Activated T-cell treated with anti-CD3 and anti-CD28 coated beads, Interleukin-2, amount 50 U/mL, for 24 hours (primary cell): ENCODE results near the gene GPRIN2.

ENCODE experiments used
- DNase-seq: peaks from one replicate; pipeline ENCODE4 v3.0.0-alpha.2; 2020
- H3K27ac Mint-ChIP-seq: 2 replicates; pipeline ENCODE4 v1.8.0; 2020; ENCODE audit warnings: mild to moderate bottlenecking, mixed read lengths
- H3K27me3 Mint-ChIP-seq: 2 replicates; pipeline ENCODE4 v1.8.0; 2020; ENCODE audit warnings: mixed read lengths
- H3K36me3 Mint-ChIP-seq: 2 replicates; pipeline ENCODE4 v1.8.0; 2020; ENCODE audit warnings: low read depth, mixed read lengths
- H3K4me1 Mint-ChIP-seq: 2 replicates; pipeline ENCODE4 v1.8.0; 2020; ENCODE audit warnings: low read depth, mixed read lengths
- H3K4me3 Mint-ChIP-seq: 2 replicates; pipeline ENCODE4 v1.8.0; 2020; ENCODE audit warnings: mild to moderate bottlenecking, moderate library complexity, mixed read lengths
- H3K9me3 Mint-ChIP-seq: 2 replicates; pipeline ENCODE4 v1.8.0; 2020; ENCODE audit warnings: mixed read lengths

The GPRIN2 gene

GRCh38 chr10:46546591-46547540, 9.6 kb downstream of the GPRIN2 start:
- Mint-ChIP-seq H3K27me3 (peaks cover 24% of the 10 kb centered on the region), H3K36me3 (no peaks in the 10 kb centered on the region), H3K9me3 (no peaks in the 10 kb centered on the region), H3K4me3 (no peak overlapping the region), H3K27ac (no peak overlapping the region), H3K4me1 (no peaks in the 10 kb centered on the region)
- DNase-seq = peak; percentile 28

- no peak overlapping the region for H3K4me3 Mint-ChIP-seq
- peaks cover 25% of the 10 kb centered on the region for H3K27me3 Mint-ChIP-seq
- H3K9me3 Mint-ChIP-seq = no peaks in the 10 kb centered on the region
- H3K4me1 Mint-ChIP-seq = no peaks in the 10 kb centered on the region
- H3K27ac Mint-ChIP-seq = no peak overlapping the region
- DNase-seq = peak; percentile 28
- no peaks in the 10 kb centered on the region for H3K36me3 Mint-ChIP-seq
These were observed 10.4 kb downstream of the GPRIN2 start for GRCh38 chr10:46545861-46546590.

DNA sequence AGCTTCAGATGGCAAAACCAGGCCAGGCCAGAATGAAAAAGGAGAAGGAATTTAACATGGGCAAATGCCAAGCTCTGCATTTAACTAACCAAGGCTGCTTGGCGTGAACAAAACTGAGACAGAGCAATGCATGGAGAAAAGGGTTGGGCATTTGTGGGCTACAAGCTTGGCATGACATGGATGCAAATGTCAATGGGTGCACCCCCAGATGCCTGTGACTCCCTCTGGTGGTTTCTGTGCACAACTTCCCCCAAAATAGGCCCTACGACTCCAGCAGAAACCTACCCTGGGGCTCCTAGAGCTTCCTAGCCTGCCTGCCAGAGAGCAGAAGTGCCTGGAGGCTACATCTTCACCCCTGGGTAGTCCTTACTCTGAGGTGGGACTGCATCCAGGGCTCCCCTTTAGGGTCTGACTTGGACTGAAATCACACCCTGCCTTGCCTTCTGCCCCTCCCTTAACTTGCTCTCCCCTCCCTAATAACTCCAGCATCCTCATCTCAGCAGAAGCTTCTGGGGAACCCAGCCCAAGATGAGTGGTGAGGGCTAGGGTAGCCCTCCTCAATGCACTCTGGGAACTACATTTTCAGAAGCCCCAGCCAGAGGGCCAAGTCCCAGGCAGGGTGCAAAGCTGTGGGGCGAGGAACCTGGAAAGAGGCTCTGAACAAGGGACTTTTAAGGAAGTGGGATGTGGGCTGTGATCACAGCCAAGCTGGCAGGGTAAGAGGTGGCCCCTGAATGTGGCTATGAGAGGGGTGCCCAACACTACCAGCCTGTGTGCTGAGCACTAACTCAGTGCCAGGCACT, 11.3 kb downstream of the GPRIN2 start:
- Mint-ChIP-seq H3K4me1 (peaks cover 6% of the 10 kb centered on the region), H3K9me3 (no peaks in the 10 kb centered on the region), H3K36me3 (no peaks in the 10 kb centered on the region), H3K27me3 (peaks cover 33% of the 10 kb centered on the region), H3K4me3 (no peak overlapping the region), H3K27ac (no peak overlapping the region)
- DNase-seq = peak; percentile 28

DNA sequence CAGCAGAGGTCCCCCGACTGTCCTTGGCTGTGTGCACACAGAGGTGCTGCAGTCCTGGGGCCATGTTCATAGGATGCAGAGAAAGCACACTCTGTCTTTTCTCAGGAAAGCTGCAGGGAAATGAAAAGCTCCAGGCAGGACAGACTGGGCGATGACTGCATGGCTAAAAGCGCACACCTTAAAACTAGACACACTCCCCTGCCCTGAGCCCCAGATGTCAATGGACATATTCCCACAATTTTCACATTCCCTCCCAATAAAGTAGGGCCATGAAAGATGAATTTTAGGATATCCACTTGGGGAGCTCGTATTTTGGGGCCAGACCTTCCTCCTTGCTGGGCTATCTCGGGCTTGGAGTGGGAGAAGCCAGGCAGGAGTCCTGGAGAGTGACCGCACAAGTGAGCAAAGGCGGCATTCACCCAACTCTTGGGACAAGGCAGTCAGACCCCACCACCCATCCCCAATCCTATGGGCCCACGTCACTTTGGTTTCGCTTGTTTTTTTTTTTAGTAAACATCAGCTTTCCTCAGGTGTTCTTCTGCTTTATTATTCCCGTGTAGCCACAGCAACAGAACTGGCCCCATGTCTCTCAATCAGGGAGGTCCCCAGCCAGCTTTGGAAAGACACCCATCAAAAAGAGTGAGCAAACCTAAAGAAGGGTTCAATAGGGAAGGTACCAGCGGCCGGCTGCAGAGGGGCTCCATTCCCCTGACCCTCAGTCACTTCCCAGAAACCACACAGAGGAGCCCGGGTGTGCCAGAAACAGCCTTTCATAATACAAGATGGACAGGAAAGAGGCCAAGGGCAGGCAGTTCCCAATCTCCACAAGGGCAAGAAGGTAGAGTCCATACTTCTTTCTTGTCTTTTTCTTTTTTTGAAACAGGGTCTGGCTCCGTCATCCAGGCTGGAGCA, 12.7 kb downstream of the GPRIN2 start:
- DNase-seq = no peak
- Mint-ChIP-seq H3K36me3 (no peaks in the 10 kb centered on the region), H3K4me3 (no peak overlapping the region), H3K9me3 (no peaks in the 10 kb centered on the region), H3K27me3 (peaks cover 43% of the 10 kb centered on the region), H3K27ac (no peak overlapping the region), H3K4me1 (peaks cover 6% of the 10 kb centered on the region)

GRCh38 chr10:46542567-46543465, 13.6 kb downstream of the GPRIN2 start:
- H3K27ac Mint-ChIP-seq = no peak overlapping the region
- H3K36me3 Mint-ChIP-seq = no peaks in the 10 kb centered on the region
- peaks cover 6% of the 10 kb centered on the region for H3K4me1 Mint-ChIP-seq
- H3K27me3 Mint-ChIP-seq = peaks cover 49% of the 10 kb centered on the region
- H3K4me3 Mint-ChIP-seq = no peak overlapping the region
- no peaks in the 10 kb centered on the region for H3K9me3 Mint-ChIP-seq
- DNase-seq = peak; percentile 27

DNA sequence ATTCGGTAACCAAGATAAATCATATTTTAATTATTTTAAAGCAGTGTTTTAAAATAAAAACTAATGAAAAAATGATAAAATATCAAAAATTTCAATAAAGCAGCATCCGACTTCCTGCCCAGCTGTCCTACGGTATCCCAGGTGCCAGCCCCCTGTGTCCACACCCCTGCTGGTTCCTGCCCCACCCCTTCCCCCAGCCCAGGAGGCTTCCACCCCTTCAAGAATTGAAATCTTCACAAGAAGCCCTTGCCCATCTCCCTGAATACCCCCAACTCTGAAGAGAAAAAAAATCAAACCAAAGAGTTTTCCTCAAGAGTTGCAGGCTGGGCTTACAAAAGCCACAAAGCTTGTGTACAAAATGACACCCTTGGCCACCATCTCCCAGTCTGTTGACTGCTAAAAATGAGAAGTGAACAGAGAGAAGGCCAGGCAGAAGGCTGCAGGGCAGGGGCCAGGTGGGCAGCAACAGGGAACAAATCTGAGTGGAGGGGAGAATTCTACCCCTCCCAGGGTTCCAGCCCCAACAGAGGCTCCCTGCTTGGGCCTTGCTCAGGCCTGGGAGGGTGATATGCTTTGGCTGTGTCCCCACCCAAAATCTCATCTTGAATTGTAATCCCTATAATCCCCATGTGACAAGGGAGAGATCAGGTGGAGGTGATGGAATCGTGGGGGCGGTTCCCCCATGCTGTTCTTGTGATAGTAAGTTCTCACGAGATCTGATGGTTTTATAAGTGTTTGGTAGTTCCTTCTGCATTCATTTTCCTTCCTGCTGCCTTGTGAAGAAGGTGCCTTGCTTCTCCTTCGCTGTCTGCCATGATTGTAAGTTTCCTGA, 14.5 kb downstream of the GPRIN2 start:
- no peaks in the 10 kb centered on the region for H3K9me3 Mint-ChIP-seq
- no peak overlapping the region for H3K27ac Mint-ChIP-seq
- peaks cover 6% of the 10 kb centered on the region for H3K4me1 Mint-ChIP-seq
- no peak overlapping the region for H3K4me3 Mint-ChIP-seq
- H3K27me3 Mint-ChIP-seq = peaks cover 56% of the 10 kb centered on the region
- peak; percentile 14 for DNase-seq
- H3K36me3 Mint-ChIP-seq = no peaks in the 10 kb centered on the region

DNA sequence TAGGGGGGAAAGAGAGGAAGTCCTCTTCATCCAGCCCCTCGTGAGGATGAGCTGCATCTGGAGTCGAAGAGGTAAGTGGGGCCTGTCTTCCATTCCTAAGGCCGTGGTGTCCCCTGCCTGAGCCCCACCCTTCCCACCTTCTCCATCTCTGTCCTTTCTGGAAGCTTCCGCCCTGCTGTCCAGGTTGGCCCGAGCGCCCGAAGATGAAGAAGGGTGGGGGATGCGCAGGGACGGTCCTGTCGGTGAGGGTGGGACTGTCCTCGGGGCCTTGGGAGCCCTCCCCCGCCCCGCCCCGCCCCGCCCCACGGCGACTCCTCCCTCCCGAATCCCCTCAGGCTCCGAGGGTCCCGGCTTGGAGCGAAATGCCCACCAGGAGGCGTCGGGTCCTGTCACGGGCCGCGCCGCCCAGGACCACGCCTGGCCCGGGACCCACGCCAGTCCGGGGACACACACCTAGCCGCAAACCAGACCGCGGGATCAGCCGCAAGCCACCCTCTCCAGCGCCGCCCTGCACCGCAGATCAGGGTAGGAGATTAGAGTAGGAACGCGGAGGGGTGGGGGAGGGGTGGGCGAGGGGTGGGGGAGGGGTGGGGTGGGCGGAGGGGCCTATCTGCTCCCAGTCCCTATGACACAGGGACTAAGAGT, 15.3 kb downstream of the GPRIN2 start:
- Mint-ChIP-seq H3K4me1 (peaks cover 6% of the 10 kb centered on the region), H3K4me3 (no peak overlapping the region), H3K27ac (no peak overlapping the region), H3K27me3 (peaks cover 61% of the 10 kb centered on the region), H3K36me3 (no peaks in the 10 kb centered on the region), H3K9me3 (no peaks in the 10 kb centered on the region)
- DNase-seq = peak; percentile 34

GRCh38 chr10:46540412-46541016, 15.9 kb downstream of the GPRIN2 start:
- Mint-ChIP-seq H3K4me1 (peaks cover 6% of the 10 kb centered on the region), H3K27ac (no peak overlapping the region), H3K36me3 (no peaks in the 10 kb centered on the region), H3K27me3 (peaks cover 61% of the 10 kb centered on the region), H3K9me3 (no peaks in the 10 kb centered on the region), H3K4me3 (no peak overlapping the region)
- peak; percentile 20 for DNase-seq

- no peak overlapping the region for H3K27ac Mint-ChIP-seq
- H3K4me3 Mint-ChIP-seq = no peak overlapping the region
- H3K9me3 Mint-ChIP-seq = no peaks in the 10 kb centered on the region
- peak; percentile 14 for DNase-seq
- no peaks in the 10 kb centered on the region for H3K36me3 Mint-ChIP-seq
- peaks cover 61% of the 10 kb centered on the region for H3K27me3 Mint-ChIP-seq
- H3K4me1 Mint-ChIP-seq = peaks cover 6% of the 10 kb centered on the region
These were observed 16.7 kb downstream of the GPRIN2 start for GRCh38 chr10:46539596-46540411.

DNA sequence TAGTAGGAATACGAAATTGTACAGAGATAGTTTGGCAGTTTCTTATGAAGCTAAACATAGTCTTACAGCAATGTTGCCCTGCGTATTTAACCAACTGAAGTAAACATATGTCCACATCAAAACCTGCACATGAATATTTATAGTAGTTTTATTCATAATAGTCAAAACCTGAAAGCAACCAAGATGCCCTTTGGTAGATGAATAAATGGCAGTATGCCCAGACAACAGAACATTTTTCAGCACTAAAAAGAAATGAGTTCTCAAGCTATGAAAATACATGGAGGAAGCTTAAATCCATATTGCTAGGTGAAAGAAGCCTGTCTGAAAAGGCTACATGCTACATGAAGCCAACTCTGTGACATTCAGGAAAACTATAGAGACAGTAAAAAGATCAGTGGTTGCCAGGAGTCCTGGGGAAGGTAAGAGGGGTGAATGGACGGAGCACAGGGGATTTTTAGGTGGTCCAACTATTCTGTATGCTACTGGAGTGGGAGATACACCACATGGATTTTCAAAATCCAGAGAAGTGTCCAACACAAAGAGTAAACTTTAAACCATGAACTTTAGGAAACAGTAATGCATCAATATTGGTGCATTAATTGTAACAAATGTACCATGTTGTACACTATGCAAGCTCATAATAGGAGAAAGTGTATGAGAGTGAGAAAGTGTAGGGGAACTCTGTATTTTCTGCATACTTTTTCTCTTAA, 17.6 kb downstream of the GPRIN2 start:
- Mint-ChIP-seq H3K4me1 (peaks cover 6% of the 10 kb centered on the region), H3K4me3 (no peak overlapping the region), H3K27ac (no peak overlapping the region), H3K9me3 (no peaks in the 10 kb centered on the region), H3K36me3 (no peaks in the 10 kb centered on the region), H3K27me3 (peaks cover 58% of the 10 kb centered on the region)
- no peak for DNase-seq
